Esophagus (tissue), 2 donors: ENCODE measurements around the gene WASL. TPM values are rescaled to one million over a fixed set of nuclear protein-coding genes. Genes with fewer than 3 reads are reported as not detected.

Source experiments
- H3K27ac ChIP-seq, 2 donors: one replicate each; pipeline ENCODE4 v1.5.1; 2013; ENCODE audit warnings: low read depth in 2 of 2, mild to moderate bottlenecking in 2 of 2, inconsistent platforms in 1 of 2, low read length in 1 of 2, moderate library complexity in 1 of 2
- H3K27me3 ChIP-seq, 2 donors: one replicate each; pipeline ENCODE4 v1.6.1; 2013; ENCODE audit warnings: low read length in 2 of 2, control low read depth in 1 of 2, mild to moderate bottlenecking in 1 of 2; ENCODE audit not compliant: insufficient read depth in 2 of 2, control insufficient read depth in 1 of 2
- H3K36me3 ChIP-seq, 2 donors: one replicate each; pipeline ENCODE4 v1.6.1; 2013; ENCODE audit warnings: low read length in 1 of 2; ENCODE audit not compliant: control insufficient read depth in 2 of 2, insufficient read depth in 2 of 2
- H3K4me1 ChIP-seq, 2 donors: one replicate each; pipeline ENCODE4 v1.6.1; 2013; ENCODE audit warnings: low read length in 1 of 2; ENCODE audit not compliant: control insufficient read depth in 2 of 2, insufficient read depth in 2 of 2
- H3K4me3 ChIP-seq, 2 donors: one replicate each; pipeline ENCODE4 v1.5.1; 2013; ENCODE audit warnings: low read length in 2 of 2, mild to moderate bottlenecking in 2 of 2, low read depth in 1 of 2, moderate library complexity in 1 of 2
- H3K9me3 ChIP-seq, 2 donors: one replicate each; pipeline ENCODE4 v1.6.1; 2013; ENCODE audit warnings: mild to moderate bottlenecking in 2 of 2, low read depth in 1 of 2, low read length in 1 of 2, moderate library complexity in 1 of 2; ENCODE audit not compliant: control insufficient read depth in 2 of 2, insufficient read depth in 1 of 2
- WGBS, 2 donors: extraction: QIAGEN DNeasy Blood & Tissue Kit; methylation state at CpG; one replicate each; pipeline ENCODE4 v1.1.7; 2013; 5-methylcytosine and 5-hydroxymethylcytosine counted together
- polyA plus RNA-seq, 2 donors: library from polyadenylated mRNA; stranded (reverse); fragments of 200-250 nt; gene quantifications; one replicate each; pipeline ENCODE4 v1.2.3, GENCODE V29; 2013
- donor health status: healthy with polysubstance abuse.
- donor health status: Bipolar disorder and iron deficiency.

The WASL gene
- polyA plus RNA-seq, 2 donors, result 13.7 to 20.7 TPM

DNA sequence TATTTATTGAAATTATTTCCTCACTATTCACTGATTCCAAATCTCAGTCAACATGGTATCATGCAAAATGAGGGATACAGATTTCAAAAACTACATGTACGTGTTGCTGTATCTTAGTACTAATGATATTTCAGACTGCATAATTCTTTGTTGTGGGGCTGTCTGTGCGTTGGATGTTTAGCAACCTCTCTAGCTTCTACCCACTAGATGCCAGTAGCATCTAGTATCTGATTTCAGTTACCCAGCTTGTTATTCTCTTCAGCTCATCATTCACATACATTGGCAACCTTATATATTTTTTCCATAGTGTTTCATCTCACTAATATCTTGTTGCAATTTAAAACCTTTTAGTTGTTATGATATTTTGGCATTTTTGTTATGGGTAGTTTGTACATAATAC is 22.5 kb upstream of the WASL start:
- Histone ChIP-seq H3K36me3 (no peaks in the 10 kb centered on the region), H3K4me3 (no peak overlapping the region), H3K4me1 (no peaks in the 10 kb centered on the region), H3K27me3 (no peaks in the 10 kb centered on the region), H3K9me3 (no peaks in the 10 kb centered on the region), H3K27ac (no peak overlapping the region)
- WGBS, 2 donors, result 75 to 76% methylated on average over 2 of the region's 2 CpGs

DNA sequence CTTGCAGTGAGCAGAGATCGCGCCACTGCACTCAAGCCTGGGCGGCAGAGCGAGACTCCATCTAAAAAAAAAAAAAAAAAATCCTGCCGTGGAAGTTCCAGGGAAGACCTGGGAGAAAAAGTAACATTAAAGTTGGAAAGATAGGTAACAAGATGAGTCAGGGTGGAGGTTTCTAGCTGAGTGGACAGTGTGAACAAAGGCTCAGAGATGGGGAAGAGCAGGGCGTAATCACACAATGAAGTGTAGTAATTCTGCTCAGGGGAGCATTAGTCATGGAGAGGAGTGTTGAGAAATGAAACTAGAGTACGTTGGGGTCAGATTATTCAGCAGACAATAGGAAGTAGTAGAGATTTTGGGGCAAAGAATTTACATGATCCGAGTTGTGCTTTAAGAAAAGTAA is 21.6 kb upstream of the WASL start:
- H3K36me3 ChIP-seq, result no peaks in the 10 kb centered on the region
- no peaks in the 10 kb centered on the region for H3K27me3 ChIP-seq
- no peaks in the 10 kb centered on the region for H3K9me3 ChIP-seq
- H3K4me3 ChIP-seq, result no peak overlapping the region
- H3K27ac ChIP-seq, result no peak overlapping the region
- no peaks in the 10 kb centered on the region for H3K4me1 ChIP-seq
- WGBS, 2 donors, result 65 to 70% methylated on average over 8 of the region's 8 CpGs

DNA sequence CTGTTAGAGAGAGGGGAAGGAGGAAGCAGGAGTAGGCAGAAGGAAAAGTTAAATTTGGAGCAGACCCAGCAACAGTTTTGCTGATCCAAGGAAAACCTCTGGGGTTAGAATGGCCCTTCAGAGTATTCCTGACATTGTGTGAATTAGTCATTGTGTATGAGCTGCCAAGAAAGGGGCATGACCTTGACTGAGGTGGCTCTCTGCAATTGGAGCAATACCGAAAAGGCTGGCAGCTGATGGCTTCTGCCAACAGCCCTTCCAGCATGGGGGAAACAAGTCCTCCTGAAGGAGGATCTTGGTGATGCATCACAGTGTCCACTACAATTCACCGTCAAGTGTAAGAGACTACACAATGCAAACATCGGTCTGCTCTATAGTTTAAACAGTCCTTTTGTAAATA is 20.6 kb upstream of the WASL start:
- WGBS, 2 donors, result 49 to 53% methylated on average over 3 of the region's 3 CpGs
- Histone ChIP-seq H3K9me3 (no peaks in the 10 kb centered on the region), H3K27me3 (no peaks in the 10 kb centered on the region), H3K36me3 (no peaks in the 10 kb centered on the region), H3K4me1 (no peaks in the 10 kb centered on the region), H3K4me3 (no peak overlapping the region), H3K27ac (no peak overlapping the region)

DNA sequence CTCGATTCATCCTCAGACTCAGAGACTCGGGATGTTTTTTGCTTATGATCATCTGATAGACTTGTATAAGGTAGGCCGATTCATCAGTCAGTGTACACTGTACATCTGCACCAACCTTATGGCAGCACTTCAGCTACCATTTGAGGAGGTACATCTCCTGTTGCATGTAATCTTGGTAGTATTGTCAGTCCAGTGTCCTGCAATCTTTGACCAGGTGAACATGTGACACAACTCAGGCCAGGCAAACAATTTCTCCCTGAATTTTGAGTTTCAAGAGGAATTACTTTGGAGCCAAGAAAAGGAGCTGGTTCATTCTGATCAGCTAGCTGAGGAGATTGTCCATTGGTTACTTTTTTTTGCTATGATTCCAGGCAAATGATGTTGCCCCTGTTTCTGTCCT is 19.7 kb upstream of the WASL start:
- H3K27me3 ChIP-seq, result no peaks in the 10 kb centered on the region
- peaks cover 0 to 2% of the 10 kb centered on the region in 2 donors for H3K9me3 ChIP-seq
- H3K4me1 ChIP-seq, result no peaks in the 10 kb centered on the region
- H3K27ac ChIP-seq, result no peak overlapping the region
- no peaks in the 10 kb centered on the region for H3K36me3 ChIP-seq
- WGBS, 2 donors, result 94 to 97% methylated on average over 3 of the region's 3 CpGs
- H3K4me3 ChIP-seq, result no peak overlapping the region

DNA sequence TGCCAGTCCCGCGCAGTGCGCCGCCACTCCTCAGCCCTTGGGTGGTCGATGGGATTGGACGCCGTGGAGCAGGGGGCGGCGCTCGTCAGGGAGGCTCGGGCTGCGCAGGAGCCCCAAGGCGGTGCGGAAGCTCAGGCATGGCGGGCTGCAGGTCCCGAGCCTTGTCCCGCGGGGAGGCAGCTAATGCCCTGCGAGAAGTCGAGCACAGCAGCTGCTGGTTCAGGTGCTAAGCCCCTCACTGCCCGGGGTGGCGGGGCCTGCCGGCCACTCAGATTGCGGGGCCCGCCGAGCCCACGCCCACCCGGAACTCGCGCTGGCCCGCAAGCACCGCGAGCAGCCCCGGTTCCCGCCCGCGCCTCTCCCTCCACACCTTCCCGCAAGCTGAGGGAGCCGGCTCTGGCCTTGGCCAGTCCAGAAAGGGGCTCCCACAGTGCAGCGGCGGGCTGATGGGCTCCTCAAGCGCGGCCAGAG is 14.4 kb upstream of the WASL start:
- 95 to 96% methylated on average over 38 to 43 of the region's 43 CpGs for WGBS, 2 donors
- Histone ChIP-seq H3K4me1 (no peaks in the 10 kb centered on the region), H3K27ac (no peak overlapping the region), H3K4me3 (no peak overlapping the region), H3K27me3 (no peaks in the 10 kb centered on the region), H3K9me3 (peaks cover 0 to 2% of the 10 kb centered on the region in 2 donors), H3K36me3 (no peaks in the 10 kb centered on the region)

DNA sequence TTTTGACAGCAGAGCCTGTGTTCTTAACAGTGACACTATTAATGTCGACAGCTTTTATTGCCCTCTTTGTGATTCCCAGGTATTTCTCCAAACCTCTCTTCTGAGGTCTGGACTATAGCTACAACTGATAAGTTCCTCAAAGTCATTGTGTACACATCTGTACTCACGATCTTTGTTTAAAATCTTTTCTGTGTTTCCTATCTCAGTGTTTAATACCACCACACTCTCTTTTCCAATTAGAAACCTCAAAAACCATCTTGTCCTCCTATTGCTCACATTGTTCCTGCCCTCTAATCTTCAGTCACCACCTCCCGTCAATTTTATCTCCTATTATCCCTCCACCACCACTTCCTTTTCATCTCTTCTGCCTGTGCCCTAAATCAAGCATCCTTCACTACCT is 12.9 kb upstream of the WASL start:
- 66 to 69% methylated on average over 3 of the region's 3 CpGs for WGBS, 2 donors
- no peaks in the 10 kb centered on the region for H3K36me3 ChIP-seq
- H3K4me3 ChIP-seq, result no peak overlapping the region
- H3K27ac ChIP-seq, result no peak overlapping the region
- H3K4me1 ChIP-seq, result no peaks in the 10 kb centered on the region
- no peaks in the 10 kb centered on the region for H3K27me3 ChIP-seq
- H3K9me3 ChIP-seq, result peaks cover 0 to 2% of the 10 kb centered on the region in 2 donors

DNA sequence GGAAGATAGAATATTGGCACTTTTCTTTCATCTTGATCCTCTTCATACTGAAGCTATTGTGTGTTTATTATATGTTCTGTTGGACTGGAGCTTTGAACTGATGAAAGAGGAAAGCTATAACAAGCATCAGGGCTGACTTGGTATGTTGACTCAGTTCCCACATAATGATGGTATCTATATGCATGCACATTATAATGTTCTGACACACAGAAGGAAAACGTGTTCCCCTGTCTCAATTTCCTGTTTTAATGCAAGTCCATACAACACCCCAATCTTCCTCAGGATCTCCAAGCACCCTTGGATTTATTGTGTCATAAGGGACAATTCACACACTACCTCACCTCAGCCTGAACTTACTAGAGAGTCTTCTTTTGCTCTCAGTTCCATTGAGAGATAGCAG is 8.3 kb upstream of the WASL start:
- H3K36me3 ChIP-seq, result no peaks in the 10 kb centered on the region
- no peaks in the 10 kb centered on the region for H3K4me1 ChIP-seq
- H3K27ac ChIP-seq, result no peak overlapping the region
- 36% methylated on average over 1 of the region's 1 CpG for WGBS, 2 donors
- H3K4me3 ChIP-seq, result no peak overlapping the region
- no peaks in the 10 kb centered on the region for H3K27me3 ChIP-seq
- H3K9me3 ChIP-seq, result no peaks in the 10 kb centered on the region

DNA sequence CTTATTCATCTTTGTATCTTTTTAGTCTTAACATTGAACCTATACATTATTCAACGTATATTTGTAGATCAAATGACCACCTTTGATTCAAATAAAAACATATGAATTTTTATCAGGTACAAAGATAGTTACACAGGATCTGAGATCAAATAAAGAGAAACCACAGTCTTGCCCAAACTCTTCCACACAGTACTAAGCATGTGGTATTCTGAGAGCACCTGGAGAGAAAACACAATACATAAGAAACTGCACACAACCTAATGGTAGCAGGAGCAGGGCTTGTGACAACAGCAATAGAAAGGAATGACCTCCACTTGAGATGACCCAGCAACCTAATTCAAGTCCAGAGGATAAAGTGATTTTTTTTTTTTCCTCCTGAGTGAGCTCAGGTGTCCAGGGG is 6.5 kb upstream of the WASL start:
- no peaks in the 10 kb centered on the region for H3K9me3 ChIP-seq
- WGBS, 2 donors, result 88 to 90% methylated on average over 1 of the region's 1 CpG

DNA sequence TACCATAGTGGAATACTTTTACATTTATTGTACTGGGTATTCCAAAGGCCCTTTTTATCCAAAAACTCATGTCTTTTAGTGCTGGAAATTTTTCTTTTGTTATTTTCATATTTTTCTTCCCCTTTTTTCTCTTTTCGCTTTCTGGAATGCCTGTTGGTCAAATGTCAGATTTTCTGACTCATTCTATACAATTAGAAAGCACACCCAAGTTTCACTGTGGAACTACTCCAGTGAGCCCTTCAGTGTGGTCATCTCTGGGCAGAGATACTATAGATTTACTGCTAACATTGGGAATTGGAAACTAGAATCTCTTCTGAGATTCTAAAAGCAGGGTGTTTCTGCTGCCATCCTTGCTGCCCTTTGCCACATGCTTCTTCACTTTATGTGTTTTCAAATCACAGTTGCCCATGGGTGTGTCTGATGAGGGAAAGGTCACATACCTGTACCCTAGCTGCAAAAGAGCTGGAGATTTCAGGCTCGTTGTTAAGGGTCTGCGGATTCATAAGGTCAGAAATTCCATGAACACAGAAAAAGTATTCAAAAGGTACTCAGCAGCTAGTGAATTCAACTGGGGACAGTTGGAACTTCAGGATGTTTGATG is 5.6 kb upstream of the WASL start:
- Histone ChIP-seq H3K36me3 (no peaks in the 10 kb centered on the region), H3K27me3 (no peaks in the 10 kb centered on the region), H3K9me3 (no peaks in the 10 kb centered on the region), H3K4me3 (no peak overlapping the region), H3K4me1 (no peaks in the 10 kb centered on the region), H3K27ac (no peak overlapping the region)
- WGBS, 2 donors, result 84 to 94% methylated on average over 3 of the region's 3 CpGs

More for the DNA sequence above, 6.5 kb upstream of the WASL start:
- Histone ChIP-seq H3K36me3 (no peaks in the 10 kb centered on the region), H3K4me3 (no peak overlapping the region), H3K27me3 (no peaks in the 10 kb centered on the region), H3K4me1 (no peaks in the 10 kb centered on the region), H3K27ac (no peak overlapping the region)

DNA sequence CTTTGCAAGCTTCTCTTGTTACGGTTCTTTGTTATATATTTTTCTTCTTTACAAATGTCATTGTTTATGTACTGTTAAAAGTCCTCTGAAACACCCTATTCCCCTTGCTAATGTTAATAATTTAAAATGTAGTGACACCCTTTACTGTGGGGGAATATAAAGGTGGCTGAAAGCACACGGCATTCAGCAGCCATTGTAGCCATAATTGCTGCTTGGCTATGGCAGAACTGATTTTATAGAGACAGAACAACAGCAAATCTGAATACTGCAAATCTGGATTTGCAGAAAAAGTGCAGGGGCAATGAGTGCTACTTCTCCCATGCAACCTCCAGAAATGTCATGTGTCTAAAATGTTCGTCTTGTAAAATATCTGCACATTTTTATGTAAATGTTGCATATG is 3.7 kb upstream of the WASL start:
- H3K36me3 ChIP-seq, result no peaks in the 10 kb centered on the region
- no peaks in the 10 kb centered on the region for H3K9me3 ChIP-seq
- 88 to 91% methylated on average over 3 of the region's 3 CpGs for WGBS, 2 donors
- H3K27me3 ChIP-seq, result no peaks in the 10 kb centered on the region
- H3K4me1 ChIP-seq, result no peaks in the 10 kb centered on the region
- H3K4me3 ChIP-seq, result no peak overlapping the region
- no peak overlapping the region for H3K27ac ChIP-seq
